Mesenchymal stem cell (in vitro differentiated cells and primary cell): Measurements from ENCODE around the gene SPATA25.

Experiments used
- DNase-seq: peaks from one replicate; pipeline ENCODE4 v3.0.0-alpha.2; 2013
- H2AFZ ChIP-seq: one replicate; pipeline ENCODE4 v1.6.1; 2013; ENCODE audit warnings: low read depth, mild to moderate bottlenecking, control low read depth, inconsistent platforms, low read length, moderate library complexity
- H2AK5ac ChIP-seq: 2 replicates; pipeline ENCODE4 v1.6.1; 2013; ENCODE audit warnings: low read length, moderate library complexity, mild to moderate bottlenecking, inconsistent platforms; ENCODE audit not compliant: severe bottlenecking
- H2BK120ac ChIP-seq: one replicate; pipeline ENCODE4 v1.6.1; 2013; ENCODE audit warnings: low read depth, mild to moderate bottlenecking, inconsistent platforms, low read length, moderate library complexity
- H2BK12ac ChIP-seq, 2 experiments: one replicate each; pipeline ENCODE4 v1.6.1; 2013; ENCODE audit warnings: inconsistent platforms in 2 of 2, low read length in 2 of 2, mild to moderate bottlenecking in 2 of 2, moderate library complexity in 2 of 2, control low read depth in 1 of 2
- H2BK15ac ChIP-seq: one replicate; pipeline ENCODE4 v1.6.1; 2013; ENCODE audit warnings: mild to moderate bottlenecking, low read depth, inconsistent platforms; ENCODE audit not compliant: poor library complexity, severe bottlenecking
- H2BK5ac ChIP-seq: 2 replicates; pipeline ENCODE4 v1.6.1; 2013; ENCODE audit warnings: low read depth, mild to moderate bottlenecking, low read length, control low read depth, inconsistent platforms; ENCODE audit not compliant: poor library complexity, severe bottlenecking
- H3K14ac ChIP-seq, 2 experiments: one replicate each; pipeline ENCODE4 v1.6.1; 2013; ENCODE audit warnings: inconsistent platforms in 2 of 2, low read length in 2 of 2, control low read depth in 1 of 2, mild to moderate bottlenecking in 1 of 2, moderate library complexity in 1 of 2
- H3K18ac ChIP-seq, 2 experiments: one replicate each; pipeline ENCODE4 v1.6.1; 2013; ENCODE audit warnings: inconsistent platforms in 2 of 2, low read length in 2 of 2, control low read depth in 1 of 2, low read depth in 1 of 2, mild to moderate bottlenecking in 1 of 2
- H3K23ac ChIP-seq, 2 experiments: one replicate each; pipeline ENCODE4 v1.6.1; 2013; ENCODE audit warnings: inconsistent platforms in 2 of 2, low read length in 2 of 2, mild to moderate bottlenecking in 2 of 2, moderate library complexity in 2 of 2, control low read depth in 1 of 2
- H3K27ac ChIP-seq: 2 replicates; pipeline ENCODE4 v1.5.1; 2013; ENCODE audit warnings: mild to moderate bottlenecking, moderate library complexity, low read length, control low read depth, inconsistent platforms; ENCODE audit not compliant: poor library complexity, severe bottlenecking
- H3K27me3 ChIP-seq, 2 experiments: 2 replicates each; pipeline versions ENCODE4 v1.6.1 to v1.7.0; 2013; ENCODE audit warnings: low read length in 2 of 2, mild to moderate bottlenecking in 2 of 2, moderate library complexity in 2 of 2, control low read depth in 1 of 2, inconsistent platforms in 1 of 2; ENCODE audit not compliant: control insufficient read depth in 1 of 2, insufficient read depth in 1 of 2
- H3K36me3 ChIP-seq, 2 experiments: 2 replicates each; pipeline versions ENCODE4 v1.6.1 to v1.7.0; 2013; ENCODE audit warnings: low read length in 2 of 2, control low read depth in 1 of 2, inconsistent platforms in 1 of 2, low read depth in 1 of 2, mild to moderate bottlenecking in 1 of 2; ENCODE audit not compliant: insufficient read depth in 2 of 2, control insufficient read depth in 1 of 2
- H3K4ac ChIP-seq, 2 experiments: one replicate each; pipeline ENCODE4 v1.6.1; 2013; ENCODE audit warnings: inconsistent platforms in 2 of 2, low read length in 2 of 2, mild to moderate bottlenecking in 2 of 2, moderate library complexity in 2 of 2, control low read depth in 1 of 2, low read depth in 1 of 2
- H3K4me1 ChIP-seq: 2 replicates; pipeline ENCODE4 v1.6.1; 2013; ENCODE audit warnings: low read depth, low read length, control low read depth; ENCODE audit not compliant: control insufficient read depth, insufficient read depth
- H3K4me2 ChIP-seq: 2 replicates; pipeline ENCODE4 v1.6.1; 2013; ENCODE audit warnings: low read length, mild to moderate bottlenecking, inconsistent platforms; ENCODE audit not compliant: poor library complexity, severe bottlenecking
- H3K4me3 ChIP-seq, 2 experiments: 2 replicates each; pipeline versions ENCODE4 v1.5.1 to v1.7.0; 2013; ENCODE audit warnings: low read length in 2 of 2, mild to moderate bottlenecking in 2 of 2, control low read depth in 1 of 2, low read depth in 1 of 2; ENCODE audit not compliant: insufficient read depth in 1 of 2
- H3K79me1 ChIP-seq: replicated peaks from 2 replicates; pipeline ENCODE4 v1.6.1; 2013; ENCODE audit warnings: mild to moderate bottlenecking, control low read depth, low read length, inconsistent platforms; ENCODE audit not compliant: poor library complexity, severe bottlenecking
- H3K9ac ChIP-seq: 2 replicates; pipeline ENCODE4 v1.7.0; 2013; ENCODE audit warnings: mild to moderate bottlenecking, low read length, moderate library complexity
- H3K9me3 ChIP-seq: 2 replicates; pipeline ENCODE4 v1.7.0; 2013; ENCODE audit warnings: mild to moderate bottlenecking, low read length; ENCODE audit not compliant: control insufficient read depth
- H4K8ac ChIP-seq: one replicate; pipeline ENCODE4 v1.6.1; 2013; ENCODE audit warnings: inconsistent platforms, mild to moderate bottlenecking, low read length, moderate library complexity
- H4K91ac ChIP-seq: one replicate; pipeline ENCODE4 v1.6.1; 2013; ENCODE audit warnings: mild to moderate bottlenecking, low read length, inconsistent platforms
- WGBS: methylation state at CpG from one replicate; pipeline ENCODE4 v1.1.7; 2013; ENCODE audit warnings: mixed read lengths; 5-methylcytosine and 5-hydroxymethylcytosine counted together

The SPATA25 gene

DNA sequence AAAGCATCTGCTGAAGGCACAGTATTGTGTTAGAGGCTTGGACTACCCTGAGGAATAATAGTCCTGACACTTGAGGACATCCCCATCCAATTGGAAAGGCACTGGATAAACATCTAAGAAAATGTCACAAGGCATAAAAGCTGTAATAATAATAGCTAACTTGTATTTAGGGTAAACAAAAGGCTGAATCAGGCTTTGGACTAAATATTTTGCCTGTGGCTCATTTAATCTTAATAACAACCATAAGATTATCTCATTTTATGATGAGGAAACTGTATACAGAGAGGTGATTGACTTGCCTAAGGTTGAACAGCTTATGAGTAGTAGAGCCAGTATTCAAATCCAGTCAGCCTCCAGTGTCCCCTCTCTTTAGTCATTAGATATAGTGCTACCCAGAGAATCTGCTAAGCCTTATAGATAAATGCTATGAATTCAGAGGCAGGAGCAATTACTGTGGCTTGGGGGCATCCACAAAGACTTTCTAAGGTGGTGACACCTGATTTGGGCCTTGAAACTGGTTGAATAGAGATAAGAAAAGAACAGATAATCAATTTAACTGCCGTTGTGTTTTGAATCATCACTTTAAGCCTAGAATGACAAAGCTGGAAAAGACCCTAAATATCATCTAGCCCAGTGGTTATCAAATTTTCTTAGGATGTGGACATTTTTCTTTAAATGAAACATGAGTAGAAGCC is 13.9 kb downstream of the SPATA25 start:
- no peak overlapping the region for H3K18ac ChIP-seq
- no peak overlapping the region for H3K23ac ChIP-seq
- H3K4me1 ChIP-seq = no peaks in the 10 kb centered on the region
- H3K79me1 ChIP-seq = peaks cover 2% of the 10 kb centered on the region
- no peak overlapping the region for H2BK12ac ChIP-seq
- H3K27me3 ChIP-seq = no peaks in the 10 kb centered on the region
- DNase-seq = no peak
- H3K36me3 ChIP-seq = peaks cover 13 to 23% of the 10 kb centered on the region in 2 experiments
- no peak overlapping the region for H4K8ac ChIP-seq
- no peak overlapping the region for H3K4ac ChIP-seq
- no peak overlapping the region for H2AFZ ChIP-seq
- no peak overlapping the region for H2BK15ac ChIP-seq
- H3K27ac ChIP-seq = no peak overlapping the region
- H3K4me3 ChIP-seq = no peak overlapping the region
- no peak overlapping the region for H3K4me2 ChIP-seq
- no peak overlapping the region for H2BK5ac ChIP-seq
- no peak overlapping the region for H3K14ac ChIP-seq
- no peaks in the 10 kb centered on the region for H3K9me3 ChIP-seq
- no peak overlapping the region for H2AK5ac ChIP-seq
- no peak overlapping the region for H4K91ac ChIP-seq
- no peak overlapping the region for H3K9ac ChIP-seq
- no peak overlapping the region for H2BK120ac ChIP-seq
- WGBS = 100% methylated on average over 1 of the region's 1 CpG

DNA sequence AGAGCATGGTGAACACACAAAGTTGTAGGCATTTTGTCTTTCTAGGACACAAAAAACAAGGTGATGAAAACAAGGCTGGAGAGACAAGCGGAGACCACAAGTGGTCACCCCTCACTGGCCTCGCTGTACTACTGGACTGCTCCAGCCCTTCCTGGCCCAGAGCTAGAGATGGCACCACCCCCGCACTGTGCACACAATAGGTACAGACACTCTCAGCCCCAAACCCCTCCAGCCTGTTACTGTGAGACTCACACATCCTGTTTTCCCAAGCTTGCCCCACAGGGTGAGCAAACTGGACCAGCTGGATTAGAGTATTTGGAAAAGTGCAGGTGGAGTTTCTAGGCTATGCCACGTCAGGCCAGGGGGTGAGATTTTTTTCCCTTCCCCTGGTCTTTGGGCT is 14.8 kb downstream of the SPATA25 start:
- H3K4ac ChIP-seq = no peak overlapping the region
- no peak overlapping the region for H2BK5ac ChIP-seq
- H3K9me3 ChIP-seq = no peaks in the 10 kb centered on the region
- no peaks in the 10 kb centered on the region for H3K4me1 ChIP-seq
- no peak overlapping the region for H3K4me2 ChIP-seq
- peaks cover 2% of the 10 kb centered on the region for H3K79me1 ChIP-seq
- DNase-seq = no peak
- no peak overlapping the region for H2BK15ac ChIP-seq
- no peak overlapping the region for H4K91ac ChIP-seq
- H3K18ac ChIP-seq = no peak overlapping the region
- H3K4me3 ChIP-seq = no peak overlapping the region
- no peak overlapping the region for H2AK5ac ChIP-seq
- no peak overlapping the region for H3K23ac ChIP-seq
- H3K9ac ChIP-seq = no peak overlapping the region
- no peak overlapping the region for H2BK120ac ChIP-seq
- peaks cover 10 to 14% of the 10 kb centered on the region in 2 experiments for H3K36me3 ChIP-seq
- no peak overlapping the region for H2BK12ac ChIP-seq
- no peak overlapping the region for H3K27ac ChIP-seq
- 100% methylated on average over 3 of the region's 4 CpGs for WGBS
- no peak overlapping the region for H2AFZ ChIP-seq
- no peak overlapping the region for H4K8ac ChIP-seq
- H3K27me3 ChIP-seq = no peaks in the 10 kb centered on the region
- no peak overlapping the region for H3K14ac ChIP-seq

DNA sequence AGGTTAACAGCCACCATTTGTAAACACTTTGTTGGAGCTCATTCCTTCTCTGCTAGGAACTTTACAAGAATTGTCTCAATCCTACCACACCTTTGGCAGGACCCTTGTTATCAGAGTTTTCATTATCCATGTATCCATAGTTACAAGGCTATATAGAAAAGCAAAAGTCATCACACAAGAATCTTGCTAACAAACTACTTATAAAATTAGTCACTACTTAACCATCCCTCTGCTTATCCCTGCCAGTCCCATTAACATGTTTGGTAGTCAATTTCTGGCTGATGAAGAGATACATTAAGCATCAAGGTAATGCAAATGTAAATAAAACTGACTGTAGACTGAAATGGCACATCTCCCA is 19.6 kb downstream of the SPATA25 start:
- H2BK5ac ChIP-seq = no peak overlapping the region
- no peaks in the 10 kb centered on the region for H3K9me3 ChIP-seq
- peak overlapping the region; percentile 71 for H3K9ac ChIP-seq
- H3K27me3 ChIP-seq = no peaks in the 10 kb centered on the region
- H3K79me1 ChIP-seq = peaks cover 10% of the 10 kb centered on the region
- H2BK12ac ChIP-seq = no peak overlapping the region
- no peak overlapping the region for H3K23ac ChIP-seq
- H3K4me2 ChIP-seq = no peak overlapping the region
- no peak overlapping the region for H4K91ac ChIP-seq
- H4K8ac ChIP-seq = no peak overlapping the region
- H3K14ac ChIP-seq = no peak overlapping the region
- H2BK15ac ChIP-seq = no peak overlapping the region
- no peak overlapping the region for H3K4ac ChIP-seq
- H3K36me3 ChIP-seq = peaks cover 0 to 4% of the 10 kb centered on the region in 2 experiments
- H2BK120ac ChIP-seq = no peak overlapping the region
- H2AFZ ChIP-seq = no peak overlapping the region
- H3K4me3 ChIP-seq = no peak overlapping the region
- no peaks in the 10 kb centered on the region for H3K4me1 ChIP-seq
- DNase-seq = peak; percentile 69
- H3K27ac ChIP-seq = peak overlapping the region; percentile 65
- no peak overlapping the region for H2AK5ac ChIP-seq
- H3K18ac ChIP-seq = no peak overlapping the region

GRCh38 chr20:45867136-45867818 is 20.1 kb downstream of the SPATA25 start:
- Histone ChIP-seq H3K4me3 (no peak overlapping the region), H3K79me1 (peaks cover 12% of the 10 kb centered on the region), H3K4me2 (no peak overlapping the region), H4K8ac (no peak overlapping the region), H3K27me3 (no peaks in the 10 kb centered on the region), H3K23ac (no peak overlapping the region), H3K4ac (no peak overlapping the region), H3K9me3 (no peaks in the 10 kb centered on the region), H4K91ac (no peak overlapping the region), H3K27ac (peak overlapping the region; percentile 65), H2BK15ac (no peak overlapping the region), H2BK5ac (no peak overlapping the region), H2BK120ac (no peak overlapping the region), H3K4me1 (no peaks in the 10 kb centered on the region), H3K36me3 (peaks cover 0 to 4% of the 10 kb centered on the region in 2 experiments), H2BK12ac (no peak overlapping the region), H2AK5ac (no peak overlapping the region), H3K9ac (peak overlapping the region; percentile 71), H2AFZ (no peak overlapping the region), H3K18ac (no peak overlapping the region), H3K14ac (no peak overlapping the region)
- no peak for DNase-seq
- 89% methylated on average over 5 of the region's 6 CpGs for WGBS
